ENCODE measurements around the gene LONP2.

LONP2 gene, protein sequence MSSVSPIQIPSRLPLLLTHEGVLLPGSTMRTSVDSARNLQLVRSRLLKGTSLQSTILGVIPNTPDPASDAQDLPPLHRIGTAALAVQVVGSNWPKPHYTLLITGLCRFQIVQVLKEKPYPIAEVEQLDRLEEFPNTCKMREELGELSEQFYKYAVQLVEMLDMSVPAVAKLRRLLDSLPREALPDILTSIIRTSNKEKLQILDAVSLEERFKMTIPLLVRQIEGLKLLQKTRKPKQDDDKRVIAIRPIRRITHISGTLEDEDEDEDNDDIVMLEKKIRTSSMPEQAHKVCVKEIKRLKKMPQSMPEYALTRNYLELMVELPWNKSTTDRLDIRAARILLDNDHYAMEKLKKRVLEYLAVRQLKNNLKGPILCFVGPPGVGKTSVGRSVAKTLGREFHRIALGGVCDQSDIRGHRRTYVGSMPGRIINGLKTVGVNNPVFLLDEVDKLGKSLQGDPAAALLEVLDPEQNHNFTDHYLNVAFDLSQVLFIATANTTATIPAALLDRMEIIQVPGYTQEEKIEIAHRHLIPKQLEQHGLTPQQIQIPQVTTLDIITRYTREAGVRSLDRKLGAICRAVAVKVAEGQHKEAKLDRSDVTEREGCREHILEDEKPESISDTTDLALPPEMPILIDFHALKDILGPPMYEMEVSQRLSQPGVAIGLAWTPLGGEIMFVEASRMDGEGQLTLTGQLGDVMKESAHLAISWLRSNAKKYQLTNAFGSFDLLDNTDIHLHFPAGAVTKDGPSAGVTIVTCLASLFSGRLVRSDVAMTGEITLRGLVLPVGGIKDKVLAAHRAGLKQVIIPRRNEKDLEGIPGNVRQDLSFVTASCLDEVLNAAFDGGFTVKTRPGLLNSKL

DNA sequence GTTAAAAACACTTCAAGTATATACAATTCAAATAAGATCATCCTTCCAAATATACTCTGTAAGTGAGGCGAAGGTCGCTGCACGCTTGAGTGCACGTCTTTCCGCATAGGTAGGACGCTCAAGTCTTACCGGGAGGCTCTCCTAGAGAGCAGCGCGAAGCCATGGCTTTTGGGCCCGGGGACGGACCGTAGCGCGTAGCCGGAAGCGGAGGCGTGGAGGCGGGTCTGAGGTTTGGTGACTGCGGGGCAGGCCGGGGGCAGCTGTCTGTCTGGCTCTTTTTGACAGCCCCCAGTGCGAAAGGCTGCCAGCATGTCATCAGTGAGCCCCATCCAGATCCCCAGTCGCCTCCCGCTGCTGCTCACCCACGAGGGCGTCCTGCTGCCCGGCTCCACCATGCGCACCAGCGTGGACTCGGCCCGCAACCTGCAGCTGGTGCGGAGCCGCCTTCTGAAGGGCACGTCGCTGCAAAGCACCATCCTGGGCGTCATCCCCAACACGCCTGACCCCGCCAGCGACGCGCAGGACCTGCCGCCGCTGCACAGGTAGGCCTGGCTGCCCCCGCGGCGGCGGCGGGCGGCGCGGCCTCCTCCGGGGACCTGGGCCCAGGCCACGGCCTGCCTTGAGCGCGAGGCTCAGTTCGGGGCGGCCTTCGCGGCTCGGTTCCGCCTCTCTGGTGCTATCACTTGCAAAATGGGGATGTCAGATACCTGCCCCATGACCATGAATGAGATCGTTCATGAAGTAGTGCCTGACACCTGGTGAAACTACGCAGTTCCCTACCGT, at the start of gene LONP2:
Gene LONP2, plus strand, starts transcription at position 221 of the 783 bp plus-strand sequence. Its CDS starts 89 bp downstream, at position 310.
- DNase-seq: peak; percentile 73 to 74

DNA sequence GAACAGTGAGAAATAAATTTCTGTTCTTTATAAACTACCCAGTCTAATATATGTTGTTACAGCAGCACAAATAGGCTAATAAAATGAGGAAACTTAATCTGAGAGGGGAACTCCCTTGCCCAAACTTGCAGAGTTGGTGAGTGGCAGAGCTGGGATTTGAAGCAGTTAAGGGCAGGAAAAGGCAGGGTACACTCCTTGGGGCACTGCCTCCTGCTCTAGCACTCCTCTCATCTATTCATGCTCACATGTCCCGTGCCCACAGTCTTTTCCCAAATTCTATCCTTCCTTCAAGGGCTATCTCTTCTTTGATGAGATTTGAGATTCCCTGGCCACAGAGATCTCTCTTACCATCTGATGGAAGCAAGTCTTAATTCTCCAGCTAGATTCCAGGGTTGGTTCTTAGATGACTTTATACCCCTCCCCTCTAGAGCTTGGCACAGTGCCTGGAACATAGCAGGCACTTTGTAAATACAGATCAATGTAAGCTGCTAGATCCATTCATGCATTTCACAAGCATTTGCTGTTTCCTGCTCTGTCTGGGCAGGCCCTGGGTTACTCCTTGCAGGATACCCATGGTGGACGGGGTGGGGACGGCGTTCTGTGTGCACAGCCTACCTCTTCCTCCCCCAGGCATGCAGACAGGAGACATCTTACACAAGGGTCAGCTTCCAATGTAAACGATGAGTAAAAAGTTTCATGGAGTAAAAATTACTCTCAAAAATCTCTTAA, 49.1 kb upstream of the LONP2 start:
- no peak for DNase-seq

DNA sequence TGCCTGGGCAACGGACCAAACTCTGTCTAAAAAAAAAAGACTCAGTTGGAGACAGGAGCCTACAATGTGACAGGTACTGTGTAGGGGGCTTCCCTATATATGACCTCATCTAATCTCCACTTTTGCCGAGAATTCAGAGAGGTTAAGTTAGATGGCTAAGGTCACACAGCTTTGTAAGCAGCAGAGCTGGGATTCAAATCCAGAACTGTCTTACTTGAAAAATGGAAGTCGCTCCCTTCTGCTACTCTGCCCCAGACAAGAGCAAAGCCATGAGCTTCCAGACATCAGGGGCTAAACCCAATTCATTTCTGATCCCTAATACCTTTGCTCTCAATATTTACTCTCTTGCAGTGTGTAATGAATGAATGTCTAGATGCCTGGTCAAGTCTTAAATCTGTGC, 46.8 kb upstream of the LONP2 start:
- peak; percentile 98 to 100 for DNase-seq

DNA sequence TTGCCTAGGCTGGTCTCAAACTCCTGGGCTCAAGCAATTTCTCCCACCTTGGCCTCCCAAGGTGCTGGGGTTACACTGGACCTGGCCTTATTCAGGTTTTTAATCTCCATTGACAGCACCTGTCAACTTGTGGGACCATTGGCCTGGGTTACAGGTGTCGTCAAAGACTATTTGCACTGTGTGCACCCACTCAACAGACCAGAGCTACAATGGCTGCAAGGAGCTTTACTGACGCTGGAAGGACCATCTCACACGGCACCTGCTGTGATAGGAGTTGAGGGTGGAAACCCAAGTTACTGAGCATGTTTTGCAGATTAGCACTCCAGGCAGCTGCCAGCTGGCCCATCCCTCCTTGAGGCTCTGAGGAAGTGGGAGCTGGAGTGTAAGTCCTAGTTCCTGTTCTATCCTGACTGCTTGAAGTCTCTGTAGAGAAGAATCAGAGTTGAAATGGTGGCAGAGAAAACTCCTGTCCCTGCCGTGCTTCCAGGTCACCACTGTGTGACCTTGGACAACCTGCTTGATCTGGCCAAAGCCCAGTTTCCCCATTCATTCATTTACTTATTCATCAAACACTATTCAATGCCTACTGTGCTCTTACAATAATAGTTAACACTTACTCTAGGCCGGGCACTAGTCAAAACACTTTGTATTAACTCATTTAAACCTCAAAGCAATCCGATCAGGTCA, 42.4 kb upstream of the LONP2 start:
- DNase-seq: no peak

DNA sequence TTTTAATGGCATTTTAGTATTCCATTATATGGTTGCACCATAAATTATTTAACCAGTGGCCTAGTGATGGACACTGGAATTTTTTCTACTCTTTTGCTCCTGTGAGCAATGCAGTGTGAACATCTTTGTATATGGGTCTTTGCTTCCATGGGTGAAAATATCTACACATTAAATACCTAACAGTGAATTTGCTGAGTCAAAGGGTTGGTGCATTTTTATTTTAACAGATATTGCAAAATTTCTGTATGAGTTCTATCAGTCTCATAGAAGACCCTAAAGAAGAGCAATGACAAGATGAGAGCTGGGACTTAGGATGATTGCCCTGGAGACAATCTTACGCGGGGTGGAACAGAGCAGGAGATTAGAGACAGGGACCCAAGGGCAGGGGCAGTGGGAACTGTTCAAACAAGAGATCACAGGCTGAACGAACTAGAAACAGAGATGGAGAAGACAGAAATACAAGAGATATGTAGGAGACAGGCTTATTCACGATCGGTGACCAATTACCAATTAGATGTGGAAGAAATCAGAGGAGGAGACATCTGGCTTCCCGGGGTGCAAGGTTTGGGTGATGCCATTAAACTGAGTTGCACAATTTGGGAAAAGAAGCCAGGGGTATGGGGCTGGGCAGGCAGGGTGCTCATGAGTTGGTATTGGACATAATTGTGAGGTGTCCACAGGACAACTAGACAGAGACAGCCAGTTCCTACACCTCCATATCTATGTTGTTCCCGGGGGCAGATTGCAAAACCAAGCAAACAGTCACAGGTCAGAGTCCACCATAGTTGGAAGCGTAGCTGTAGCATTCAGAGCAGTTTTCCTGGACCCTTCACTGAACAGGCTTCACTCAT, 39.9 kb upstream of the LONP2 start:
- no peak for DNase-seq

DNA sequence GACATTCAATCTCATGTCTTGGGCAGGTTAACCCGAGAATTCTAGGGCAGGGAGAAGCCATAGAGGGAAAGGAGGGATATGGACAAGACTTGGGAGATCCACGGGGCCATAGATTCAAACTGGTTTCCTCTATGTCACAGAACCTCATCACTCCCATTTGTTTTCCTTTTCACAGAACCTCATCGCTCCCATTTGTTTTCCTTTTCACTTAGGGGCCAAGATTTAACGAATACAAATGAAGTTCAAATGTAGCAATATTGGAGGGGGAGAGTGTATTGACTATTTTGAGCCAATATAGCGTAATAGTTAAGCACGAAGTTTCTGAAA, 39.3 kb upstream of the LONP2 start:
- no peak for DNase-seq

DNA sequence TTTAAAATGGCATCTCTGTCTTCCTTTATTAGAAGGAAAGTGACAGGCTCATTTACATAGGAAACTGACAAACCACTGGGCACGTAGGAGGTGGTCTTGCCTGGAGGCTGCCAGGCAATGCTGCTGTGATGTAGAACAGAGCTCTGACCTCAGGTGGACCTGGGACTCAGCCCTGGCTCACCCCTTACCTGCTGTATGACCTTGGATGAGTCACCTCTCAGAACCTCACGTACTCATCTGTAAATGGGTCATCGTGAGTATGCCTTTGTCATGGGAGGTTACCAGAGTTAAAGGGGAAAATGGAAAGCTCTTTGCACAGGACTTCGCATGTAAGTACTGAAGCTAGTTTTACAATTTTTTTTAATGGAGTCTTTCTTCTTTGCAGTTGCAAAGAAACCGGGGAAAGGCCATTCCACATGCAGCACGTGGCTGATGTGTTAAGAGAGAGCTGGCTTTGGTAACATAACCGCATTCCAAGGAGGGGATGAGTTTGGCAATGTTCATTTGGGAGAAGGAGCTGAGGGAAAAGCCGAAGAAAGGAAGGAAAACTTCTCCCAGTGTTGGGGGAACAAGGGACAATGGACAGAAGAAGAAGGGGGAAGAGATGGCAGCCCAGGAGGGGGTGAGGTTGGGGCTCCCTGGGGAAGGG, 37.4 kb upstream of the LONP2 start:
- DNase-seq: no peak

DNA sequence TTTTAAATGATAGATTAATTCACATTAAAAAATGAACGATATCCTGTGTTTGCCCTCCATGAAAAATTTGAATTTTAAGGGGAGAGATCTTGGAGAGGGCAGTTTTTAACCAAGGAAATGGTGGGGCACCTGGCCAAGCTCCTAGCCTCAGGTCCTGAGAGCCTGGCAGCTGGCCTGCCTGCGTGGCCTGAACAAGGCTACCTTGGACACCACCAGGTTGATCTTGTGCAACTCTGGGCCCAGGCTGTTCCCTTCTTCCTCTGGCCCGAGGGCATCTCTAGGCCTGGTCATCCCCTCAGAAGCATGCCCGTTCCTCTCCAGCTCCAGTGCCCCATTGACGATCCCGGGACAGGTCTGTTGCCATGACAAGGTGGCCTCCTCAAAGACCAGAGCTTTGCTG, 33.4 kb upstream of the LONP2 start:
- DNase-seq: no peak

DNA sequence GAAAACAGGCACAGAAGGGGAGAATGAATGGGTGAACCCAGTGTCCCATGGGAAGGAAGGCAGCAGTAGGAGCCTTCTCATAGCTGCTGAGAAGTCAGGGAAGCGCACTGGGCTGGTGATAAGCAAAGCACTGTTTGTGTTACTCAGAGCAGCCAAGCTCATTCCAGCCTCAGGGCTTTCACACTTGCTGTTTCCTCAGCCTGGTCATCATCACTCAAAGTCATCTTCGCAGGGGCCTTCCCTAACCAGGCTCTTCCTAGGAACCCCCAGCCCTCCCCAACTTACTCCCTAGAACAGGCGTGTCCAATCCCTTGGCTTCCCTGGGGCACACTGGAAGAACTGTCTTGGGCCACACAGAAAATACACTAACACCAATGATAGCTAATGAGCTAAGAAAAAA, 32.1 kb upstream of the LONP2 start:
- DNase-seq: no peak

DNA sequence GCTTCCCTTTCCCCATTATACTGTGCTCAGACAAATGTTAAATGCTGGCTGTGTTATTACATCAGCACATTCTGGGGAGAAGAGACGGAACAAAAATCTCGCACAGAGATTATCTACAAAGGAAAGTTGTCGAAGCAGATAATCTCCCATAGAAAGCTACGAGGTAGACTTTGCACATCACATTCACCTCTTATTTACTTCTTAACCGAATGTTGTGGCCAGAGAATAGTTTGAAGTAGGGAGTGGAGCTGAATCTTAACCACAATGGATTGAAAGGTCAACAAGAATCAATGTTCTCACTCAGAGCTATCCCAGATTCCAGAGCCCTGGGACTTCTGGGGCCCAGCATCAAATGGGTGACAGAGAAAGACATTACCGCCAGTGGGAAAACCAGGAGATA, 28.4 kb upstream of the LONP2 start:
- DNase-seq: no peak

DNA sequence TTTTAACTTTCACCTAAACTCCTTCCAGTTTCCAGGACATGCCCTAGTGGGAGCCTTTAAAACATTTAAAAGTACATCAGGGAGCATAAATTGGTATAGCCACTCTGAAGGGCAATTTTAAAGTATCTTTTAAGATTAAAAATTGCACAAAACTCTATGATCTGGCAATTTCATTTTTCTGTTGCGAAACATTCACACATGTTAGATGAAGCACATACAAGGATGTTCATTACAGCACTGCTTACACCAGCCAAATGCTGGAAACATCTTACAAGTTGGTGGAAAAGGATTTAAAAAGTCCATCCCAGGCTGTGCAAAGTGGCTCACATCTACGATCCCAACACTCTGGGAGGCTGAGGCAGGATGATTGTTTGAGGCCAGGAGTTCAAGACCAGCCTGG, 26.4 kb upstream of the LONP2 start:
- DNase-seq: no peak

DNA sequence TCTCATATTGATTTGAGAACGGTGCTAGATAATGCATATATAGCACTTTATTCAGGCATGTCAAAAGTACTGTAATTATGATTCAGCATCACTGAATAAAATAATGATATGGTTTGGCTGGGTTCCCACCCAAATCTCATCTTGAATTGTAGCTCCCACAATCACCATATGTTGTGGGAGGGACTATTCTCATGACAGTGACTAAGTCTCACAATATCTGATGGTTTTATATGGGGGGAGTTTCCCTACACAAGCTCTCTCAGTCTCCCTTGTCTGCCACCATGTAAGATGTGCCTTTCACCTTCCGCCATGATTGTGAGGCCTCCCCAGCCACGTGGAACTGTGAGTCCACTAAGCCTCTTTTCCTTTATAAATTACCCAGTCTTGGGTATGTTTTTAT, 25.6 kb upstream of the LONP2 start:
- DNase-seq: no peak

DNA sequence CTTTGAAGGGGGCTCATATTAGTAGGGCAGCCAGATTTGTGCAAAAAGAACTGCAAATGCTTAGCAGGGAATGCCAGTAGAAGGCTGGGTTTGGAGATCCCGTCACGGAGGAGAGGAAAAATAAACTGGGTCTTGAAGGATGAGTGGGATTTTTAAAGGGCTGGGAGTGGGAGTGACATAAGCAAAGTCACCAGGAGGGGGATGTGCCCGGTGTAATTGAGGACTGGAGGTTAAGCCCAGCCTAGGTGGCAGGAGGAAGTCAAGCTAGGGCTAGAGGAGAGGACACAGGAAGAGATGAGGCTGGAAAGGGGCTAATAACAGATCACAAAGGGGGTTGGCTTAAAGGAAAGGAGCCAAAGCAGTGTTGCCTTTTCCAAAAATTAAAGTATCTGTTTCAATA, 23.2 kb upstream of the LONP2 start:
- DNase-seq: no peak

DNA sequence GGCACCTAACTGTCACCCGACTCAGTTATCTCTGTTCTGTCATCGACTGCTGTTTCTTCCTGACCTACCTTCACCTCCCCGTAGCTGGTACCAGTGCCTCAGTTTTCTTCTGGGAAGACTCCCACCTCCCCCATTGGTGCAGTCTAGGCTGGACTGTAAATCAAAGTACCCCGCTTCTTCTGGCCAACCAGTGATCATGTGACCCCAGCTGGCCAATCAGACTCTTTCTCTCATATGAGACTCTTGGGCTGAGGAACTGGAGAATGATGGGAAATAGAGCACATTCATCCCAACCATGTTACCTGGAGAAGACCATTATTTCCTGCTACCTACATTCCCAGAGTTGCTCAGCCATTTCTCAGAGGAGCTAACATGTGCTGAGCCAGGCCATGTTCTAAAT, 20.6 kb upstream of the LONP2 start:
- DNase-seq: no peak

DNA sequence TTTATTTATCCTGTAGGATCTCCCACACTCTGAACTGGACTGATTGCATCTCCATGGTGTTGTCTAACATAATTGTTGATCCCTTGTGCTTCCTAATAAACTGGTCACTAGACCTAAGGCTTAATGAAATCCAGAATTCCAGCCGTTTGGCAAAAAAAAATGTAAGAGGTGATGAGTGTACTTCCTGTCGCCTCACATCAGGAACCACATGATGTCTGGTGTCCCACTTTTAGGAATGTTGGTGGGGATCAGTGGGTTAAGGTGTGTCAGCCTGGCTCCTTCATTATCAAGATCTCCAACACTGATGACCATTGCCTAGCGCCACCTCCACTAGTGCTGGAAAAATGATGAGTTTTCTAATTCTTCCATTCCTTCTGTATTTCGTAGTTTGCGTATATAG, 18.6 kb upstream of the LONP2 start:
- DNase-seq: no peak

DNA sequence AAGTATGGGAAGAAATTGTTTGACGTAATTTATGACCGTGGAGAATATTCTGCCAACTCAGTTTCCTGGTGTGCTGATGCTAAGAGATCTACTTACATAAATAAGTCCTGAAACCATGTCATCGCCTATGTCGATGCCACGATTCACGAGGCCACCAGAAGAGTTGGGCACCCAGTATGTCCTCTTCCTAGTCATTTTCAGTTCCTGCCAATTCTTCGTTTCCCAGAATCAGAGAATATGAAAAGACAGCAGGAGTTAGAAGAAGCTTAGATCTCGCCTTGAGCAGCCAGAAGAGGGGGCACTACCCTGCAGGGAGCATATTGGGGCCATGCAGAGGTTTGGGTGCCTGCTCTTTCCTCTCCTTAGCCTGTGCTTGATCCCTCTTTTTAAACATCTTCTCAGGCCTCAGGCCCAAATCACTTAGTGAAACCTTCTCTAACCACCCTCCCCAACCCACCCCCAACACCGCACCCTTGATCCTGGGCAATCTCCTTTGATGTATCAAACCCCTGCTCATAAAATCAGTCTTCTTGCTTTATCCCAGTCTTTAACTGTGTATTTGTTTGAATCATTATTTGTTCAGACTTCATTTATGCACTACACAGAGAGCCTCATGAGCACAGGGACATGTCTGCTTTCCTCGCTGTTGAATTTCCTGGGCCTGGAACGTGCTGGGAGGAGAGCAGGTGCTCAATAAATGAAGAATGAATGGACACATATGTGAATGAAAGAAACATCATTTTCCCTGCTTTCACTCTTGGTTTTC, 12.2 kb upstream of the LONP2 start:
- peak; percentile 29 to 40 for DNase-seq

DNA sequence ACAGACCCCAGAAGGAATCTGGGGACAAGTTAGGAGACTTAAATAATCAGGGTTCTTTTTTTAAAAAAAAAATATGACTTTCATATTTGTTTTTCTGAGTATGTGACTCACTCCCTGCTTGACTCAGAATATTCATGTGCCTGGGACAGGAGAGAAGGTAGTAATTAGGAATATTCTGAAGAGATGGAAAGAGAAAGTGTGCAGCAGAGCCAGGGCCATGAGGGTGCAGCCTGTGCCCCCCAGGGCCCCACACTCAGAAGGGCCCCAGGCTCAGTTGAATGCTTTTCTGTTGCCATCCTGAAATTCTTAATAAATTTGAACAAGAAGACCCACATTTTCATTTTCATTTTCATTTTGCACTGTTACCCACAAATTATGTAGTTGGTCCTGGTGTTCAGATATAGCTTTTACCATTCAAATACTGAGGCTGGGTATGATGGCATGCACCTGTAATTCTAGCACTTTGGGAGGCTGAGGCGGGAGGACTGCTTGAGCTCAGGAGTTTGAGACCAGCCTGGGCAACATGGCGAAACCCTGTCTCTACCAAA, 11.5 kb upstream of the LONP2 start:
- DNase-seq: no peak

DNA sequence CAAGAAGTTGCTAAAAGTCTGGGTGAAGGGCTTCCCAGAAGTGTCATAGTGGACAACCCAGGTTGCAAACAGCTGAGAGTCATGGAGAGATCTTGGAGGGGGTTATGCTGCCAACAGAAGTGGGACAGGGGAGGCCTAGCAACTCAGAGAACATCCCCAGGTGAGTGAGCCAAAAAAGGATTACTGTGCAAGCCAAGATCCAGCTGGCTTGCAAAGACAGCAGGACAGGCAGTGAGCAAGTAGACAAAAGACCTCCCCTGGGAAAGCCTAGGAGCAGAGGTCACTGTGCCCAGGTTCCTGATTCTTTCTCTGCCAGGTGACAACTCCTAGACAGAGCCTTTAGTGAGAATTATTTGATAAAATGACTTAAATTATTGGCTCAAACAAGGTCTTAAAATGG, 9.5 kb upstream of the LONP2 start:
- DNase-seq: no peak

DNA sequence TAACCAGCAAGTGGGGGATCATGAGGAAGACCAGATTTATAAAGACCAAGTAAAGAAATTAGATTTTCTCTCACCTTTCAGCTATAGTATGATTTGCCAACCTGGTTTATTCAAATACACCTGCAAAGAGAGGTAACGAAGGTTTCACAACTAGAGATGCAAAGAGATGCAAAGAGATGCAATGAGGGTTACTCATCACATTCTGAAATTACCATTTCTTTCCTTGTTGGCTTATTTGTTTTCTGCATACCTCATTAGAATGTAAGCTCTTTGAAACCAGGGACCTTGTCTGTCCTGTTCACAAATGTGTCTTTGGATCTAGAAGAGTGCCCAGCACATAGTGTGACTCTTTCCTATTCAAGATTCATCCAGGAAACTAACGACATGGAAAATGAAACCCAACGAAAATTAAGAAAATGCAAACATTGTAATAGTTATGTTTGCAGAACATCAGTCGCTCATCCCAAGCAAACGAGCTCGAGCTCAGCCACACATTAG, 9.0 kb upstream of the LONP2 start:
- no peak for DNase-seq

Measured in AML-193 (cell line).